ENCODE results near the gene INO80D.

- TF ChIP-seq POLR2AphosphoS5 (IDR thresholded peaks at IDR 0.05; ENCODE audit: low read depth, low read length) (no peak), EZH2 (IDR thresholded peaks at IDR 0.05) (no peak), POLR2A (IDR thresholded peaks at IDR 0.05; ENCODE audit: borderline replicate concordance, extremely low read depth, insufficient read depth, insufficient read length) (no peak)
- TF ChIP-seq, protein P1, sequence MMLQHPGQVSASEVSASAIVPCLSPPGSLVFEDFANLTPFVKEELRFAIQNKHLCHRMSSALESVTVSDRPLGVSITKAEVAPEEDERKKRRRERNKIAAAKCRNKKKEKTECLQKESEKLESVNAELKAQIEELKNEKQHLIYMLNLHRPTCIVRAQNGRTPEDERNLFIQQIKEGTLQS (IDR thresholded peaks at IDR 0.05), result no peak
Measured at GRCh38 chr2:206001912-206002311, 84.1 kb downstream of the INO80D start.

All from HCT116 (cell line).